ENCODE measurements around the gene ZNF521. TPM values are rescaled to one million over a fixed set of nuclear protein-coding genes. Genes with fewer than 3 reads are reported as not detected.

ZNF521 gene
- total RNA-seq, 1 experiment from 2014 or later: not detected

GRCh38 chr18:25074925-25075324 lies 277.0 kb downstream of the ZNF521 start:
- intact Hi-C loops (cut with micrococcal nuclease; ENCODE audit: unreplicated experiment): no loop called here
- Histone ChIP-seq H3K4me3 (ENCODE audit: low read depth, low read length, poor library complexity, severe bottlenecking) (no peak overlapping the region), H3K36me3 (ENCODE audit: insufficient read depth, low read length, poor library complexity, severe bottlenecking) (no peaks in the 10 kb centered on the region), H3K9me3 (ENCODE audit: low read depth, low read length, poor library complexity, severe bottlenecking) (no peaks in the 10 kb centered on the region), H3K27ac (ENCODE audit: low read depth, low read length, poor library complexity, severe bottlenecking) (no peak overlapping the region), H3K27me3 (replicated peaks; ENCODE audit: insufficient read depth, low read depth, low read length, poor library complexity) (peaks cover 6% of the 10 kb centered on the region), H3K4me1 (ENCODE audit: insufficient read depth, low read length, poor library complexity, severe bottlenecking) (no peaks in the 10 kb centered on the region)
- no peak for DNase-seq (ENCODE audit: low spot score)
- TF ChIP-seq EZH2 (IDR thresholded peaks at IDR 0.05; ENCODE audit: borderline replicate concordance, low read depth, low read length, poor library complexity, severe bottlenecking): no peak
- TF ChIP-seq, protein P1, sequence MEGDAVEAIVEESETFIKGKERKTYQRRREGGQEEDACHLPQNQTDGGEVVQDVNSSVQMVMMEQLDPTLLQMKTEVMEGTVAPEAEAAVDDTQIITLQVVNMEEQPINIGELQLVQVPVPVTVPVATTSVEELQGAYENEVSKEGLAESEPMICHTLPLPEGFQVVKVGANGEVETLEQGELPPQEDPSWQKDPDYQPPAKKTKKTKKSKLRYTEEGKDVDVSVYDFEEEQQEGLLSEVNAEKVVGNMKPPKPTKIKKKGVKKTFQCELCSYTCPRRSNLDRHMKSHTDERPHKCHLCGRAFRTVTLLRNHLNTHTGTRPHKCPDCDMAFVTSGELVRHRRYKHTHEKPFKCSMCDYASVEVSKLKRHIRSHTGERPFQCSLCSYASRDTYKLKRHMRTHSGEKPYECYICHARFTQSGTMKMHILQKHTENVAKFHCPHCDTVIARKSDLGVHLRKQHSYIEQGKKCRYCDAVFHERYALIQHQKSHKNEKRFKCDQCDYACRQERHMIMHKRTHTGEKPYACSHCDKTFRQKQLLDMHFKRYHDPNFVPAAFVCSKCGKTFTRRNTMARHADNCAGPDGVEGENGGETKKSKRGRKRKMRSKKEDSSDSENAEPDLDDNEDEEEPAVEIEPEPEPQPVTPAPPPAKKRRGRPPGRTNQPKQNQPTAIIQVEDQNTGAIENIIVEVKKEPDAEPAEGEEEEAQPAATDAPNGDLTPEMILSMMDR (conservative IDR thresholded peaks at IDR 0.05; ENCODE audit: low read depth, low read length): no peak
- no TSS peak for BruUV-seq (replicated peaks)
- POLR2A ChIA-PET (ENCODE audit: low non-redundant PET): no interaction called here
- CTCF ChIA-PET: no interaction called here

- Histone ChIP-seq H3K4me1 (ENCODE audit: insufficient read depth, low read length, poor library complexity, severe bottlenecking) (no peaks in the 10 kb centered on the region), H3K4me3 (ENCODE audit: low read depth, low read length, poor library complexity, severe bottlenecking) (no peak overlapping the region), H3K9me3 (ENCODE audit: low read depth, low read length, poor library complexity, severe bottlenecking) (no peaks in the 10 kb centered on the region), H3K36me3 (ENCODE audit: insufficient read depth, low read length, poor library complexity, severe bottlenecking) (no peaks in the 10 kb centered on the region), H3K27ac (ENCODE audit: low read depth, low read length, poor library complexity, severe bottlenecking) (no peak overlapping the region), H3K27me3 (replicated peaks; ENCODE audit: insufficient read depth, low read depth, low read length, poor library complexity) (peaks cover 6% of the 10 kb centered on the region)
- DNase-seq (ENCODE audit: low spot score): no peak
- TF ChIP-seq EZH2 (IDR thresholded peaks at IDR 0.05; ENCODE audit: borderline replicate concordance, low read depth, low read length, poor library complexity, severe bottlenecking): no peak
- TF ChIP-seq, protein P1 (conservative IDR thresholded peaks at IDR 0.05; ENCODE audit: low read depth, low read length): no peak
- CTCF ChIA-PET: no interaction called here
- no TSS peak for BruUV-seq (replicated peaks)
- POLR2A ChIA-PET (ENCODE audit: low non-redundant PET): no interaction called here
- intact Hi-C loops (cut with micrococcal nuclease; ENCODE audit: unreplicated experiment): no loop called here
Observed at GRCh38 chr18:25072205-25072604, 279.8 kb downstream of the ZNF521 start.

DNA sequence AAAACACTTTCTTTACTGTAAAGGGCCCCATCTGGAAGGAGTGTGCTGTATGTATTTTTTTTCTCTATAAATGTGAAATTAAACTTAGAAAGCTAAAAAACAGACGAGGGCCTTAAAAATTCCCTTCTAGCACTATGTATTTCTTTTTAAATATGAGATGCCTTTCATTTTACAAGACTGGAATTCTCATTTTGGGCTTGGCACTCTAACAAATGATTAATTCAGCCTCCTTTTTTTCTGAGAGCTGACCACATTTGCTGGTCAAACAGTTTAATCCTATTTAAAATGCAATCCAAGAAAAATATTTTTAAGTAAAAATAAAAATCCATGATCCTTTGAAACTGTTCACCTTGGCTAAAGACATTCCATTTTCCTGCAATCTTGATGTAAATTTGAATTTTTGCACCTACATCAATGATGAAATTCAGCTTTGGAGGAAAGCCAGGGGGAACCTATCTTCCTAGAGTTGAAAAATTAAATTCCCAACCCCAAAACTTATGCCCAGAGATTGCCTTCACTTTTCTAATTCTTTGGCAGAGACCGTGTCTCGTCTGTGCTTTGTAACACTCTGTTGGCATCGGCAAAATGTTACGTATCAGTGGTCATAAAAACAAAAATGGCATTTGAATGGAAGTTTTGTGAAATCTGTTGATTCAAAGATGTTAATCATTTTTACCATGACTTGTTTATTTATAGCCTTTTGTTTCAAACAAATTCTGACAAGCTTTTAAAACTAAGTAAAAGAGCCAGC lies 284.5 kb downstream of the ZNF521 start:
- ChIA-PET CTCF (no interaction called here), POLR2A (ENCODE audit: low non-redundant PET) (no interaction called here)
- TF ChIP-seq, protein P1 (conservative IDR thresholded peaks at IDR 0.05; ENCODE audit: low read depth, low read length): no peak
- no peak for TF ChIP-seq EZH2 (IDR thresholded peaks at IDR 0.05; ENCODE audit: borderline replicate concordance, low read depth, low read length, poor library complexity, severe bottlenecking)
- intact Hi-C loops (cut with micrococcal nuclease; ENCODE audit: unreplicated experiment): no loop called here
- no peak for DNase-seq (ENCODE audit: low spot score)
- Histone ChIP-seq H3K27me3 (replicated peaks; ENCODE audit: insufficient read depth, low read depth, low read length, poor library complexity) (peaks cover 6% of the 10 kb centered on the region), H3K27ac (ENCODE audit: low read depth, low read length, poor library complexity, severe bottlenecking) (no peak overlapping the region), H3K36me3 (ENCODE audit: insufficient read depth, low read length, poor library complexity, severe bottlenecking) (no peaks in the 10 kb centered on the region), H3K4me1 (ENCODE audit: insufficient read depth, low read length, poor library complexity, severe bottlenecking) (no peaks in the 10 kb centered on the region), H3K4me3 (ENCODE audit: low read depth, low read length, poor library complexity, severe bottlenecking) (no peak overlapping the region), H3K9me3 (ENCODE audit: low read depth, low read length, poor library complexity, severe bottlenecking) (no peaks in the 10 kb centered on the region)
- no TSS peak for BruUV-seq (replicated peaks)
